DND-41 (cell line): ENCODE measurements around the gene LRRC8D.

Source experiments
- ATAC-seq: fragments of 200-7000 bp; cut with Tn5 transposase; 3 replicates; pipeline ENCODE4 v1.9.1; 2021; ENCODE audit warnings: low read depth; ENCODE audit not compliant: insufficient read depth
- DNase-seq: peaks from one replicate; pipeline ENCODE4 v3.0.0-alpha.2; 2020
- H2AFZ ChIP-seq: 2 replicates; pipeline ENCODE4 v1.6.0; 2012; ENCODE audit warnings: low read depth, low read length
- H3K27ac ChIP-seq: 2 replicates; pipeline ENCODE4 v1.5.1; 2012; ENCODE audit warnings: low read length, inconsistent platforms
- H3K27me3 ChIP-seq: fragments of 200-600 bp; sonication (generic); 2 replicates; pipeline ENCODE4 v1.6.0; 2012; ENCODE audit warnings: low read length, mild to moderate bottlenecking, inconsistent platforms; ENCODE audit not compliant: insufficient read depth, poor library complexity
- H3K36me3 ChIP-seq: 2 replicates; pipeline ENCODE4 v1.5.1; 2012; ENCODE audit warnings: low read length, inconsistent platforms; ENCODE audit not compliant: insufficient read depth
- H3K4me1 ChIP-seq: 2 replicates; pipeline ENCODE4 v1.5.1; 2012; ENCODE audit warnings: mild to moderate bottlenecking, low read length; ENCODE audit not compliant: insufficient read depth
- H3K4me2 ChIP-seq: 2 replicates; pipeline ENCODE4 v1.6.0; 2012; ENCODE audit warnings: mild to moderate bottlenecking, moderate library complexity, low read length, inconsistent platforms; ENCODE audit not compliant: insufficient read depth
- H3K4me3 ChIP-seq, 2 experiments: fragments of 200-600 bp in 1 of 2; shearing (Covaris generic) in 1 of 2; 2 replicates each; pipeline ENCODE4 v1.5.1; 2012 to 2016; ENCODE audit warnings: inconsistent platforms in 2 of 2, low read length in 2 of 2, mild to moderate bottlenecking in 2 of 2, low read depth in 1 of 2, moderate library complexity in 1 of 2
- H3K79me2 ChIP-seq: 2 replicates; pipeline ENCODE4 v1.6.0; 2012; ENCODE audit warnings: low read length, inconsistent platforms; ENCODE audit not compliant: insufficient read depth
- H3K9ac ChIP-seq: 2 replicates; pipeline ENCODE4 v1.6.0; 2012; ENCODE audit warnings: low read depth, mild to moderate bottlenecking, inconsistent platforms, low read length, moderate library complexity
- H3K9me3 ChIP-seq: 2 replicates; pipeline ENCODE4 v1.5.1; 2012; ENCODE audit warnings: low read length, moderate library complexity, mild to moderate bottlenecking, inconsistent platforms; ENCODE audit not compliant: insufficient read depth, severe bottlenecking
- H4K20me1 ChIP-seq: 2 replicates; pipeline ENCODE4 v1.6.0; 2012; ENCODE audit warnings: low read length; ENCODE audit not compliant: insufficient read depth
- EZH2 ChIP-seq: IDR thresholded peaks from 3 replicates; pipeline ENCODE4 v1.6.1; 2012; ENCODE audit warnings: borderline replicate concordance, low read depth, mild to moderate bottlenecking, moderate library complexity, low read length, inconsistent platforms; ENCODE audit not compliant: severe bottlenecking
- TF ChIP-seq, protein P1 (sequence below): IDR thresholded peaks from 2 replicates; pipeline ENCODE4 v1.5.1; 2012; ENCODE audit warnings: borderline replicate concordance, low read length, moderate library complexity, mild to moderate bottlenecking; ENCODE audit not compliant: poor library complexity, severe bottlenecking; ENCODE audit errors: extremely low read depth

LRRC8D gene

DNA sequence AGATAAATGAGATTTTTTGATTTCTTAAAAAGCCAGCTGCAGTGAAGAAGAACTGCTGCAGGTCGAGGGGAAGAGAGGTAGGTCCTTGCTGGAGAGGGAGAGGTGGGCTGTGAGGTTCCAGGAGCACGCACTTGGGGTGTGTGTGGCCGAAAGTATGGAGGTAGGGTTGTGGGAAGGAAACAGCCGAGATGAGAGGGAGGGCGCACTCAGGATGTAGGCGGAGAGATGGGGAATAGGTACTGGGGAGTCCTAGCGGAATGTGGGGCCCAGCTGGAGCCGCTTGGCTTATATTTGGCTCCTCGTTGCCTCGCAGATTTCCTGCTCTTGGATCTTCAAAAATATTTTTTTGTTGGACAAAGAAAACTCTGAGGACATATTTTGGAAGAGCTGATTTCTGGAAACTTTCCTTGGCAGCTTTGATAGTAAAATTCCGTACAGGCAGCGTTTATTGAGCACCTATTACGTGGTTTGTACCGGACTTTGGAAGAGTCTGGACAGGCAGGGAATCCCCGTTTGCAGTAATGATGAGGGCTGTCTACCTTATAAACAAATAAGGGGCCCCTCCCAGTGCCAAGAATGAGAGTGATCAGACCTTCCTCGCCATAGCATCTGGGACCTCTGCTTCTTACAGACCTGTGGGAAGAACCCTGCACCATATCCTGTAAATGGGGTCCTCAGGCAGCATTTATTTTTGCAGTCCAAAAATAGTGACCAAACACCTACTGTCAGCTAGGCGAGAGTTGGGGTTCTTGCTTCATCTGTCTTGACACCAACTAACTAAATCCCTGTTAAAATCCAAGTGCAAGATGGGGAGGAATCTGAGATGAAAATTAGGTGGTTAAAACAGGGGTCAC is 1.5 kb downstream of the LRRC8D start:
- H2AFZ ChIP-seq, result peak overlapping the region; percentile 77
- DNase-seq (peak; percentile 33), ATAC-seq (peak; percentile 4; the same call in 1 of the 3 replicates)
- H3K9me3 ChIP-seq, result no peaks in the 10 kb centered on the region
- peak overlapping the region; percentile 91 for H3K9ac ChIP-seq
- H3K79me2 ChIP-seq, result peaks cover 61% of the 10 kb centered on the region
- peak overlapping the region; percentile 88 for H3K4me2 ChIP-seq
- peak overlapping the region; percentile 87 for H3K27ac ChIP-seq
- H4K20me1 ChIP-seq, result peaks cover 2% of the 10 kb centered on the region; the same call in 1 of the 2 replicates
- H3K36me3 ChIP-seq, result peaks cover 10% of the 10 kb centered on the region
- H3K27me3 ChIP-seq, result no peaks in the 10 kb centered on the region
- peaks cover 50% of the 10 kb centered on the region for H3K4me1 ChIP-seq
- no peak for TF ChIP-seq EZH2
- TF ChIP-seq, protein P1, sequence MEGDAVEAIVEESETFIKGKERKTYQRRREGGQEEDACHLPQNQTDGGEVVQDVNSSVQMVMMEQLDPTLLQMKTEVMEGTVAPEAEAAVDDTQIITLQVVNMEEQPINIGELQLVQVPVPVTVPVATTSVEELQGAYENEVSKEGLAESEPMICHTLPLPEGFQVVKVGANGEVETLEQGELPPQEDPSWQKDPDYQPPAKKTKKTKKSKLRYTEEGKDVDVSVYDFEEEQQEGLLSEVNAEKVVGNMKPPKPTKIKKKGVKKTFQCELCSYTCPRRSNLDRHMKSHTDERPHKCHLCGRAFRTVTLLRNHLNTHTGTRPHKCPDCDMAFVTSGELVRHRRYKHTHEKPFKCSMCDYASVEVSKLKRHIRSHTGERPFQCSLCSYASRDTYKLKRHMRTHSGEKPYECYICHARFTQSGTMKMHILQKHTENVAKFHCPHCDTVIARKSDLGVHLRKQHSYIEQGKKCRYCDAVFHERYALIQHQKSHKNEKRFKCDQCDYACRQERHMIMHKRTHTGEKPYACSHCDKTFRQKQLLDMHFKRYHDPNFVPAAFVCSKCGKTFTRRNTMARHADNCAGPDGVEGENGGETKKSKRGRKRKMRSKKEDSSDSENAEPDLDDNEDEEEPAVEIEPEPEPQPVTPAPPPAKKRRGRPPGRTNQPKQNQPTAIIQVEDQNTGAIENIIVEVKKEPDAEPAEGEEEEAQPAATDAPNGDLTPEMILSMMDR, result no peak
- H3K4me3 ChIP-seq, result peak overlapping the region; percentile 67 to 85

DNA sequence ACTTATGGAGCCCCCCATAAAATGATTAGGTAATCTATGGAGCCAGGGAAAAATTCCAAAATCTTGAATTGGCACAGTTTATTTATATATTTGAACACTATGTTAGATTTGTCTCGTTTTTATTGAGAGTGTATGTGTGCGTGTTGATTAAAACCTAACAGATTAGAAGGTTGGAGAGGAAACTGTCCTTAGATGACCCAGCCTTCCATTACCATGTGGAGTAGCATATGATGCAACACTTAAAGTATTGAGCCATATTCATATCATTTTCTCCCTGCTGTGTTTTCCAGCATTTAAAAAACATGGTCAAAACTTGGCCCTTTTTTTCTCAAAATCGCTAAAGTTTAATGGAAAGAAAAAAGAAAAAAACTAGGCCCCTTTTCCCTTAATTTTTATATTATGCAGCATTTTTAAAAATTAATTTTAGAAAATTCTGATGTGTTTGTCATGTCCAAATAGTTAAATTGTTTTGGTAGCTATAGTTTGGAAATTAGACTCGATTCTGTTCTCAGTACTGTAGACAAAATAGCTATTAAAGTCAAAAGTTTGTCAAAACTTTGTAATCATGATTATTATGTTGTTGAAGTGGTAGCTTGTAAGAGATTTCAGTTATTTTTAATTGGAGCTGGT is 2.3 kb downstream of the LRRC8D start:
- DNase-seq (no peak), ATAC-seq (no peak)
- peak overlapping the region in 1 of 2 experiments; percentile 67; a peak in 1 of 4 replicates for H3K4me3 ChIP-seq
- H3K4me2 ChIP-seq, result peak overlapping the region; percentile 88; the same call in 1 of the 2 replicates
- peaks cover 68% of the 10 kb centered on the region for H3K79me2 ChIP-seq
- H3K4me1 ChIP-seq, result peaks cover 50% of the 10 kb centered on the region
- TF ChIP-seq, protein P1, result no peak
- no peak for TF ChIP-seq EZH2
- peak overlapping the region; percentile 91 for H3K9ac ChIP-seq
- H3K36me3 ChIP-seq, result peaks cover 13% of the 10 kb centered on the region
- H3K27ac ChIP-seq, result peak overlapping the region; percentile 30; the same call in 1 of the 2 replicates
- H4K20me1 ChIP-seq, result peaks cover 2% of the 10 kb centered on the region; the same call in 1 of the 2 replicates
- no peaks in the 10 kb centered on the region for H3K9me3 ChIP-seq
- H2AFZ ChIP-seq, result no peak overlapping the region
- no peaks in the 10 kb centered on the region for H3K27me3 ChIP-seq

DNA sequence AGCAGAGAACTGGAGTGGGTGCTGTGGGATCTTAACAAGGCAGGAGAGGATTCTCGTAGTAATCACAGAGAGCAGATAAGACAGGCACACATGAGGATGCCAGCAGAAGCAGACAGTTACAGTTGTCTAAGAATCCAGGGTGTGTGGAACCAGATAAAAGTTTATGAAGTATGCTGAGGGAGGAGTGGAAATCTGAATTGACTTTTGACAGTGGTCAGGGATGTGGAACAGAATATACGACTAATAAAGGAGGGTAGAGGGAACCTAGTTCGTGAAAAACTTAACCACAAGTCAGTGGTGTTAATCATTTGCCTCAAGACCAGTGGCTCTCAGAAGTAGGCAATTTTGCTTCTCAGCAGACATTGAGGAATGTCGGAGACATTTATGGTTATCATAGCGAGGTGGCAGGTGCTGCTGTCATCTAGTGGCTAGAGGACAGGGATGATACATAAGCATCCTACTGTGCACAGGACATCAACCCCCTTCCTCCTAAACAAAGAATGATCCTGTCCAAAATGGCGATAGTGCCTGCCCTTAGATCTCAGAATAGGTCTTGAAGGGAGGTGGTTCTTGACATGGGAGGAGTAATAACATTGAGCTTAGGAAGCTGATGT is 3.0 kb downstream of the LRRC8D start:
- TF ChIP-seq EZH2, result no peak
- TF ChIP-seq, protein P1, result no peak
- H4K20me1 ChIP-seq, result peaks cover 2% of the 10 kb centered on the region; the same call in 1 of the 2 replicates
- no peaks in the 10 kb centered on the region for H3K9me3 ChIP-seq
- peaks cover 14% of the 10 kb centered on the region for H3K36me3 ChIP-seq
- no peak for DNase-seq
- no peak overlapping the region for H2AFZ ChIP-seq
- H3K4me1 ChIP-seq, result peaks cover 50% of the 10 kb centered on the region
- peaks cover 71% of the 10 kb centered on the region for H3K79me2 ChIP-seq
- H3K4me3 ChIP-seq, result peak overlapping the region in 1 of 2 experiments; percentile 19; a peak in 2 of 4 replicates
- H3K27ac ChIP-seq, result no peak overlapping the region
- peak overlapping the region; percentile 88; the same call in 1 of the 2 replicates for H3K4me2 ChIP-seq
- 0 out of 2 replicates have a peak overlapping the region, but pooled peaks have one; percentile 0 for H3K9ac ChIP-seq
- no peaks in the 10 kb centered on the region for H3K27me3 ChIP-seq
- ATAC-seq, result no peak
